Peyer's patch (tissue), 4 donors: ENCODE data around the gene ERC1. TPM values are rescaled to one million over a fixed set of nuclear protein-coding genes. Genes with fewer than 3 reads are reported as not detected.

Experiments
- DNase-seq, 3 donors: peaks; one replicate each; pipeline ENCODE4 v3.0.0-alpha.2; 2017 to 2019
- H3K27ac ChIP-seq, 4 donors: fragments of 200-600 bp; sonication (generic); one replicate each; pipeline ENCODE4 v1.5.1; 2016 to 2019
- H3K27me3 ChIP-seq, 2 donors: fragments of 200-600 bp; sonication (generic); one replicate each; pipeline ENCODE4 v1.5.1; 2019
- H3K36me3 ChIP-seq, 3 donors: fragments of 200-600 bp; sonication (generic); one replicate each; pipeline ENCODE4 v1.5.1; 2016 to 2019
- H3K4me1 ChIP-seq, 4 donors: fragments of 200-600 bp; sonication (generic); one replicate each; pipeline ENCODE4 v1.5.1; 2016 to 2019
- H3K4me3 ChIP-seq, 4 donors: fragments of 200-600 bp; sonication (generic); 1 replicate in 3 of 4; 2 replicates in 1 of 4; pipeline ENCODE4 v1.5.1; 2016 to 2019; ENCODE audit warnings: mild to moderate bottlenecking in 1 of 4
- H3K9me3 ChIP-seq, 4 donors: fragments of 200-600 bp; sonication (generic); one replicate each; pipeline ENCODE4 v1.5.1; 2016 to 2019; ENCODE audit warnings: mild to moderate bottlenecking in 1 of 4
- CTCF ChIP-seq, 6 experiments: fragments of 450-650 bp in 4 of 6; fragments of 200-600 bp in 2 of 6; sonication (generic) in 1 of 6; IDR thresholded peaks; one replicate each; pipeline ENCODE4 v1.5.1; 2017 to 2019; ENCODE audit warnings: antibody characterized with exemption in 6 of 6, mild to moderate bottlenecking in 3 of 6, moderate library complexity in 1 of 6
- POLR2A ChIP-seq, 2 donors: fragments of 450-650 bp; IDR thresholded peaks; one replicate each; pipeline ENCODE4 v1.5.1; 2017; ENCODE audit warnings: antibody characterized with exemption in 2 of 2, mild to moderate bottlenecking in 2 of 2, moderate library complexity in 2 of 2
- total RNA-seq, 4 donors: library from RNA; depleted of rRNA; stranded (reverse); fragments of >200 nt; gene quantifications; one replicate each; pipeline ENCODE4 v1.1.0, GENCODE V29; 2016

The ERC1 gene
- total RNA-seq, 4 donors from 2014 or later = 26.5 to 184 (median 31.7) TPM

- Histone ChIP-seq H3K27ac (no peak overlapping the region), H3K4me3 (no peak overlapping the region), H3K9me3 (no peaks in the 10 kb centered on the region), H3K36me3 (no peaks in the 10 kb centered on the region), H3K27me3 (no peaks in the 10 kb centered on the region), H3K4me1 (no peaks in the 10 kb centered on the region)
- no peak for DNase-seq
- TF ChIP-seq POLR2A (IDR thresholded peaks at IDR 0.05) (no peak), CTCF (IDR thresholded peaks at IDR 0.05) (no peak)
Measured at GRCh38 chr12:1357171-1357570, 366.1 kb downstream of the ERC1 start.

- H3K4me1 ChIP-seq = no peaks in the 10 kb centered on the region
- H3K36me3 ChIP-seq = no peaks in the 10 kb centered on the region
- H3K27ac ChIP-seq = no peak overlapping the region
Measured at GRCh38 chr12:1357711-1358110, 366.7 kb downstream of the ERC1 start.

GRCh38 chr12:1360441-1361210, 369.6 kb downstream of the ERC1 start:
- DNase-seq = no peak
- H3K27me3 ChIP-seq = no peaks in the 10 kb centered on the region
- TF ChIP-seq POLR2A (IDR thresholded peaks at IDR 0.05) (no peak), CTCF (IDR thresholded peaks at IDR 0.05) (no peak)

More at GRCh38 chr12:1357711-1358110, 366.7 kb downstream of the ERC1 start:
- no peaks in the 10 kb centered on the region for H3K27me3 ChIP-seq
- no peaks in the 10 kb centered on the region for H3K9me3 ChIP-seq
- H3K4me3 ChIP-seq = no peak overlapping the region
- DNase-seq = no peak
- TF ChIP-seq POLR2A (IDR thresholded peaks at IDR 0.05) = no peak
- TF ChIP-seq CTCF (IDR thresholded peaks at IDR 0.05) = no peak

GRCh38 chr12:1362143-1362662, 371.2 kb downstream of the ERC1 start:
- Histone ChIP-seq H3K27ac (no peak overlapping the region), H3K36me3 (no peaks in the 10 kb centered on the region), H3K4me3 (no peak overlapping the region), H3K27me3 (no peaks in the 10 kb centered on the region), H3K4me1 (no peaks in the 10 kb centered on the region), H3K9me3 (no peaks in the 10 kb centered on the region)
- no peak for DNase-seq
- TF ChIP-seq POLR2A (IDR thresholded peaks at IDR 0.05) (no peak), CTCF (IDR thresholded peaks at IDR 0.05) (no peak)

More at GRCh38 chr12:1360441-1361210, 369.6 kb downstream of the ERC1 start:
- no peaks in the 10 kb centered on the region for H3K9me3 ChIP-seq
- H3K4me3 ChIP-seq = no peak overlapping the region
- H3K4me1 ChIP-seq = no peaks in the 10 kb centered on the region
- no peak overlapping the region for H3K27ac ChIP-seq
- H3K36me3 ChIP-seq = no peaks in the 10 kb centered on the region

- no peaks in the 10 kb centered on the region for H3K9me3 ChIP-seq
- no peak overlapping the region for H3K4me3 ChIP-seq
- no peak overlapping the region for H3K27ac ChIP-seq
- no peaks in the 10 kb centered on the region for H3K4me1 ChIP-seq
- H3K36me3 ChIP-seq = no peaks in the 10 kb centered on the region
- TF ChIP-seq CTCF (IDR thresholded peaks at IDR 0.05) (no peak), POLR2A (IDR thresholded peaks at IDR 0.05) (no peak)
- no peaks in the 10 kb centered on the region for H3K27me3 ChIP-seq
- no peak for DNase-seq
Measured at GRCh38 chr12:1365703-1366102, 374.7 kb downstream of the ERC1 start.
